ENCODE data around the gene NAA80.
"Not testable (repeated sequence)": the region's sequence is repeated elsewhere in the genome, so short reads cannot be mapped to it uniquely, and the experiment has no call there.

The NAA80 gene

GRCh38 chr3:50268703-50269451 lies 30.3 kb downstream of the NAA80 start, which contains the start of gene SEMA3B:
Gene SEMA3B, plus strand, starts transcription at chr3:50269147. Its CDS starts 94 bp downstream, at chr3:50269241.
- DNase-seq = no peak

DNA sequence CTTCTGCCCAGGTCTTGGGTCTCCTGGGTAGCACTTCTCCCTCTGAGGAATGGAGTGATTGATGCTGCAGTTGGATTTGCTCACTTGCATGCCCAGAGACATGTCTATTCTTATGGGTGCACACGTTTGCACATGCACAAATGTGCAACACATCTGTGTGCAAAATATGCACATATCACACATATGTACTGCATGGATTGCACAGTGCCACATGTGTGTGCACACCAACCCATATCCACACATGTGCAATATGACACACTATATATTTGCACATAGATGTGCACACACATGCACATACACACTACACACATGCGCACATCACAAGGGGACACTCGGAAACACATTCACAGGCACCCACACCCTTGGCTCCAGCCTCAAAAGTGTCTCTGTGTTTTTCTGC lies 30.9 kb downstream of the NAA80 start:
- no peak for DNase-seq

DNA sequence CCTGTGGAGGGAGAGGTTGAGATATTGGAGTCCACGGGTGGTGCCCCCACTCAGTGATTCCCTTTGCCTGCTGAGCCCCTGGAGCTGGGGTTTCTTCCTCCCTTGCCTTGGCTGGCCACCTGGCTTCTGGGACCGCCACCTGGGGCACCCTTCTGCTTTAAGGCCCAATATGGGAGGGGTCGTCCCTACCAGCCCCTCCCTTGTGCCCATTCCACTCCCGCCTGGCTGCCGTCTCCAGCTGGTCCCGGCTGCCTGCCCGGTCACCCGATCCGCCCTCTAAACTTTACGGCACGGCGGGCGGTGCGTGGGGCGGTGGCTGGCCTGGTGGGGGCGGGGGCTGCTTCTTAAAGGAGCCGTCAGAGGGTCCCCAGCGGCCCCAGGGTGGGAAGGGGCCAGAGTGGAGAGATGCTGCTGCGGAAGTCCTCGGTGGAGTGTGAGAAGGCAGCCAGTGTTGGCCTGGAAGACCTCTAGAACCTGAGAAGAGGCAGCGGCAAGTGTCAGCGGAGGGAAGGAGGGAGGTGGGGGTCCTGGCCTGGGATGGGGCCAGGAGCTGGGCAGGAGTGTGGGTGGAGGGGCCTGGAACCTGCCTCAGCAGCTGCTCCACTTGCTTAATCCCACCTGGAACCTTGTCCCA lies 31.8 kb downstream of the NAA80 start:
- no peak for DNase-seq

DNA sequence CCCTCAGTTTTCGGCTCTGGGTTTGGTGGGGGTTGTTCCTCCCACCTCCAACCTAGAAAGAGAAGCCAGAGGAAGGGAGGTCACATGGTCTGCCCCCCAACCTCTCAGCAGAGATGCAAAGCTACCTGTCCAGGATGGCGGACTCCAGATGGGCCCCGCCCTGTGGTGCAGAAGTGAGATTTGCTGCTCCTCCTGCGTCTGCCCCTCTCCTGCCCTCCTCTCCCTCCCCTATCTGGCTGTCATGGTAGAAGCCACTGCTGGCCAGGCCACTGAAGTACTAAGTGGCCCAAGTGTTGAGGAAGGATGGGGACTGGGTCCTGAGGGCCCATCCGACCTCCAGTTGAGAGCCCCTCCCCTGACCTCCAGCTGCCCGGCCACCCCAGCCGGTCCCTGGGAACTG lies 32.4 kb downstream of the NAA80 start:
- DNase-seq = no peak

DNA sequence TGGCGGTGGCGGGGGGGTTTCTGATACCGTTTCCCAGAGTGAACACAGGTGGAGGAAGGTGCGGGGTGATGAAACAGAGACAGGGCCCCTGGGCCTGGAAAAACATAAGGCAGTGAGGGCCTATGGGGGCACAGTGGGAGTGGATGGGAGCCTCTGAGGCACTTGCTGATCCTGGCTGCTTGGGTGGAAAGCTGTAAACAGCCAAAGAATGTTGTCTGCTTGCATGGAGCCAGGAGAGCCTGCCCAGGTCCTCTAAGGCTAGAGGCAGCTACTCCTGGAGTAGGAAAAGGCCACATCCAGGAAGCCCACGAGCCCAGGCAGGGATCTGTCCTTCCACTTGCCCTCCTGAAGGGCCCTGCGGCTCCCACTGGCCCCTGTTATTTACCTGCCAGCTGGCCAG lies 33.2 kb downstream of the NAA80 start:
- no peak for DNase-seq

DNA sequence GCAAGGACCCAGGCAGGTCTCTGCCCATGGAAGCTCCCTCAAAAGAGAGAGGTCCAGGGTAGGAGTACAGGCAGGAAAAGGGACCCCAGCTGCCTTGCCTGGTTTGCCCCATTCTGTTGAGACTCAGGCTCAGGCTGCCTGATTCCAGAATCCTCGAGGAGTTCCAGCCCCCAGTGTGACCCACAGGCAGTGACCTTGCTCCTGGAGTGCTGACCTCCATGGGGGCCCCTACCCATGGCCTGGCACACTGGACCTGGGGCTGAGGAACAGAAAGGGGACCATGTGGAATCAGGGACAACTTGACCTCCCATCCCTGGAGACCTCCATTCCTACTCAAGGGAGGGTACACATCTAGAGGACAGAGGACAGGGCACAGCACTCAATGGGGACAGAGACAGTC lies 33.6 kb downstream of the NAA80 start:
- DNase-seq = no peak

DNA sequence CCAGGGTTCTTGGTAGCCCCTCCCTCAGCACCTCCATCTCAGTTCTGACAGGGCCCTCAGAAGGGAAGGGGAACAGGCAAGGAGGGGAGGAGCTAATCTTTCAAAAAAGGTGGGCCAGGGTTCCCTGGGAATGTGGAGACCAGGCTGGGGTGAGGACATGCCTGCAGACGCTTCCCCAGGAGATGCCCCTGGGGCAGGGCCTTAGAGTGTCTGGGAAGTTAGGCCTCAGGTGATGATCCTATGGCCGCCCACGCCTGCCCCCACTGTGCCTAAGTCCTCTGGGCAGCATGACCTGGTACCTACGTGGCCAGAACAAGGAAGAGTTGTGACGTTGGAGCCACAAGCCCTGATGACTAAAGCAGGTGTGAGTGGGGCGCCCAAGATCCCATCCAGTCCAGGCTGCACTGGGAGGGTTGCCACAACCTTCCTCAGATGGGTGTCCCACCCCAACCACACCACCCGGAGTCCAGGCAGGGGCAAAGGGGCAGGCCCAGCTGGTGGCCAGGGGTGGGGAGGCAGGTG lies 34.2 kb downstream of the NAA80 start:
- no peak for DNase-seq

GRCh38 chr3:50264383-50264963 lies 34.7 kb downstream of the NAA80 start:
- DNase-seq = peak; percentile 65

DNA sequence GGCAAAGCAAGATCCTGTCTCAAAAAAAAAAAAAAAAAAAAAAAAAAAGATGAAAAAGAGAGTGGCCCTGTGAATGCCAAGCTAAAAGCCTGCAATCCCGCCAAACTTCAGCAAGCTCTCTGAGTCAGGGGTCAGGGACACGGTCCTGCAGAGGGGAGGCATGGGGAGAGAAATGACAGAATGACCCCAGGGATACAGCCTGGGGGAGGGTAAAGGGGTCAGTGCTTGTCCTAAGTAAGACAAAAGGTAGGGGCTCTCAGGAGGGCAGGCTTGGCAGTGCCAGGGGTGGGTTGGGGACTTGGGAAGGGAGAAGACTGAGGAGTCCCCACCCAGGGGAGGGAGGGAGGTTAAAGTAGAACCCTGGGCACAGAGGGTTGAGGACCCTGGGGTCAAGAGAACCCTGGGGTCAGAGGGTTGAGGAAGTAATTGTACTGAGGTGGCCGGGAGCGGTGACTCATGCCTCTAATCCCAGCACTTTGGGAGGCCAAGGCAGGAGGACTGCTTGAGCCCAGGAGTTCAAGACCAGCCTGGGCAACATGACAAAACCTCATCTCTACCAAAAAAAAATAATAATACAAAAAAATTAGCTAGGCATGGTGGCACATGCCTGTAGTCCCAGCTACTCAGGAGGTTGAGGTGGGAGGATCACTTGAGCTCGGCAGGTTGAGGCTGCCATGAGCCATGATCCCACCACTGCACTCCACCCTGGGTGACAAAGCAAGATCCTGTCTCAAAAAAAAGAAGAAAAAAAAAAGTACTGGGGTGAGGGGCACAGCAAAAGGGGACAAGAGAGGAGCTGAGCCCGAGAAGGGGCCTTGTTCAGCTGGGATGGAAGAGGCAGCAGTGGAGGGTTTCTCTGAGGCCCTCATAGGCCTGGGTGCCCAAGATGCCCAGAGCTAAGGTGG lies 35.5 kb downstream of the NAA80 start:
- no peak for DNase-seq

GRCh38 chr3:50262778-50263177 lies 36.4 kb downstream of the NAA80 start:
- no peak for DNase-seq

- DNase-seq = not testable (repeated sequence)
These were observed 37.0 kb downstream of the NAA80 start for GRCh38 chr3:50262200-50262599.

DNA sequence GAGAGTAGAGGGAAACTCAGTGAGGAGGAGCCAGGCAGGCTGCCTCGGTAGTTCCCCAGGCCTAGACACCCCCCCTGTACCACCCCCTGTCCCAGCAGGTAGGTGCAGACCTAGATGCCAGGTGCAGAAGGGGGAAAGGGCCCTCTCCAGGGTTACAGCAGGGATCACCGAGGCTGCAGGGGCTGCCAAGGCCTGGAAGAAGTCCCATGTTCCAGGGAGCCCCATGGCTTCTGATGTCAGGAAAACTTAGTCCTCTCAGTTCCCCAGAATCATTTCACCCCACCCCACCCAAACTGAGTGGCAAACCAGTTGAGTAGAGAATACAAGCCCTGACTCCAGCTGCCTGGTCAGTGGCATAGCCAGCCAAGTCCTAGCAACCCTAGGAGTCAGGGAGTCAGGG lies 37.7 kb downstream of the NAA80 start:
- no peak for DNase-seq

- DNase-seq = no peak
These were observed 38.2 kb downstream of the NAA80 start for GRCh38 chr3:50260942-50261441.

DNA sequence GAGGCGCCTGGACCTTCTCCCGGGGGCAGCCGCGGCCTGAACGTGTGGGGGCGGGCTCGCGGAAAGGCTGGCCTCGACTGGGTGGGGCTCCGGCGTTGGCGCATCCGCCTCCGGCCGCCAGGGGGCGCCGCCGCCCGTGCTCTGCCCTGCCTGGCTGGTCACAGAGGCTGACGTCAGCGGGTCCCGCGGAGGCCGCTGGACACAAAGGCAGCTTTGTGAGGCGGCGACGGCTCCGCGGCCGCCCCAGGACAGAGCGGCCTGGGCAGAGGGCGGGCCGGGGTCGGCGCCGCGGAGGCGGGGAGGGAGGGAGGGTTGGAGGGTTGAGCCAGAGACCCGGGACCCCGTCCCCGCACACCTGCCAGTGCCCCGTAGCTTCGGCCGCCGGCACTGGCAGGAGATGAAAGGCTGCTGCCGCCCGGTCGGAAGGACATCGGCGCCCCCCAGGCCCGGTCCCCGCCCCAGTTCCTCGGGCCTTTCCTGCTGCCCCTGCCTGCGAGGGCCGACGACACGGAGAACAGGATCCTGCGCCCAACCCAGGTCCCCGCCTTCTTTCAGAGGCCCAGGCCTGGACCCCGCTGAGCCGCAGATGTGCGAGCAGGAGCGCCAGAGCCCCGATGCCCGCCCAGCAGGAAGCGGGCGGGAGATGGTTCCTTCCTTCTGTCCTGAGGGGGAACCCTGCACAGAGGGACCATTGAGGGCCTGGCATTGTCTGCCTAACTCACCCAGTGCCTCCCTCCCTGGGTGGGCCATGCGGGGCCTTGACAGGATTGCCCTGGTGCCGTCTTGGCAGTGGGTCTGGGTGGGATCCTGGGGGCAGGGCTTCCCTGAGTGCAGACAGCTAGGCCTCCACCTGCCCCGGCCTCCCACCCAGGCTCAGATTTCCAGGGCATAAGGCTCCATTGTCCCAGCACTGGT lies 38.9 kb downstream of the NAA80 start:
- DNase-seq = peak; percentile 61

DNA sequence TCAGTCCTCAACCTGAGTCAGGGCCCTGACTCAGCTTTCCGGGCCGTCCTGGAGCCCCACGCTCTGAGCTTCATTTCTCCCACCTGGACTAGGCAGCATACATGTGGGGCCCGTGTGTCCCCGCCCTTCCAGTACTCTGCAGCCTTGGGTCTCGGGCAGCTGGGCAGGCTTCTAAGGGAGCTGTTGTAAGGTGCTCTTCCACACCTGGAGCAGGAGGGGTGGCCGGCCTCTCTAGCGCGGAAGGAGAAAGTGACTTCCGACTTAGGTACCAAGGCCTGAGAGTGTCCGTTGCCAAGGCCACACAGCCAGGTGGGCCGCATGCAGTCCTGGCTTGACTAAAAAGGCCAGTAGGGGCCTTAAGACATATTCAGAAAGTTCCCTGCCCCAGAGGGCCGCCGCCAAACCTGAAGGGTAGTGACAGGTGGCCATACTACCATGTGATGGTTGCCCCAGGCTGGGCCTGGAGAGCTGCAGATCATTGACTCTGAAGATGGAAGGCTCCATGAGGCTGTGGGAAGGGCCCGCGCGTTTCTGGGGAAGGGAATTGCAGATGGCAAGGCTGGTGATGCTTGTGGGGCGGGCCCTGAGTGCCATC lies 39.7 kb downstream of the NAA80 start:
- no peak for DNase-seq

GRCh38 chr3:50258979-50259378 lies 40.2 kb downstream of the NAA80 start:
- DNase-seq = no peak

GRCh38 chr3:50258029-50258680 lies 41.0 kb downstream of the NAA80 start:
- DNase-seq = no peak

GRCh38 chr3:50256978-50257890 lies 42.0 kb downstream of the NAA80 start:
- DNase-seq = no peak

DNA sequence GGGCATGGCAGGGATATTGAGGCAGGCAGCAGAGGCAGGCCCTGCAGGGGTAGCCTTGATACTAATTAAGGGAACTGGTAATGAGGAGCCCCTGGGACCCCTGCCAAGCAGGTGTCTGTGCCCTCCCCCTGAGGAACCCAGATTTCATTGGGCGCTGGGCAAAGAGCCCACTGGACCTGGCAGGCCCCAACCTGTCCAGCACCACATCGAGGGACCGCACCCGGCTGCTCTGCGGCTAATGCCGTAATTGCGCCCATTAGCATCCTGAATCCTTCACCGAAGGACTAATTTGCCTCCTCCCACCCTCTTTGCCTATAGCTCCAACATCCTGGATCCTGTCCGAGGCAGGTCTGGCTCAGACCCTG lies 44.0 kb downstream of the NAA80 start:
- DNase-seq = no peak
